HEK293 (cell line): Measurements from ENCODE around the gene DCUN1D1.

Source experiments
- CTCF ChIA-PET: fragments of 350-600 bp; formaldehyde crosslinking; extraction: SDS; loops from one replicate; lab custom pipeline; 2021; ENCODE audit warnings: antibody characterized with exemption; lab: Yijun Ruan, JAX
- POLR2A ChIA-PET: fragments of 300-600 bp; formaldehyde crosslinking; extraction: SDS; loops from one replicate; lab custom pipeline; 2020; ENCODE audit warnings: antibody characterized with exemption, inconsistent platforms; lab: Yijun Ruan, JAX
- H3K27ac ChIP-seq: fragments of 200-500 bp; sonication (Bioruptor generic); 2 replicates; pipeline ENCODE4 v1.5.1; 2014; ENCODE audit warnings: low read depth, low read length, control low read depth, inconsistent platforms; ENCODE audit errors: extremely low read depth
- H3K36me3 ChIP-seq, 2 experiments: fragments of 200-500 bp in 1 of 2; sonication (Bioruptor generic) in 1 of 2; 1 replicate in 1 of 2; 2 replicates in 1 of 2; pipeline ENCODE4 v1.5.1; 2014 to 2017; ENCODE audit warnings: inconsistent platforms in 2 of 2, low read length in 2 of 2; ENCODE audit not compliant: control insufficient read depth in 2 of 2, insufficient read depth in 1 of 2
- H3K4me1 ChIP-seq: fragments of 200-500 bp; sonication (Bioruptor generic); 2 replicates; pipeline ENCODE4 v1.5.1; 2014; ENCODE audit warnings: mild to moderate bottlenecking, low read length, inconsistent platforms; ENCODE audit not compliant: control insufficient read depth, insufficient read depth
- H3K4me3 ChIP-seq: 2 replicates; pipeline ENCODE4 v1.5.1; 2011; ENCODE audit warnings: low read depth, mild to moderate bottlenecking, control low read depth, low read length, moderate library complexity
- H3K9me3 ChIP-seq: fragments of 200-500 bp; sonication (Bioruptor generic); 2 replicates; pipeline ENCODE4 v1.5.1; 2014; ENCODE audit warnings: low read depth, low read length, inconsistent platforms; ENCODE audit not compliant: control insufficient read depth, insufficient read depth
- BCL11B ChIP-seq: fragments of 450-650 bp; formaldehyde crosslinking; IDR thresholded peaks from 2 replicates; pipeline ENCODE4 v1.5.1; 2016; ENCODE audit warnings: low read depth, missing biosample characterization, missing genetic modification characterization
- GLIS2 ChIP-seq: fragments of 450-650 bp; formaldehyde crosslinking; IDR thresholded peaks from 2 replicates; pipeline ENCODE4 v1.5.1; 2016; ENCODE audit warnings: missing biosample characterization, missing genetic modification characterization
- KLF9 ChIP-seq: fragments of 450-650 bp; formaldehyde crosslinking; IDR thresholded peaks from 2 replicates; pipeline ENCODE4 v1.5.1; 2016; ENCODE audit warnings: missing biosample characterization, missing genetic modification characterization, low read depth
- MZF1 ChIP-seq: fragments of 450-650 bp; formaldehyde crosslinking; IDR thresholded peaks from 2 replicates; pipeline ENCODE4 v1.5.1; 2017; ENCODE audit warnings: missing biosample characterization, missing genetic modification characterization, borderline replicate concordance
- OSR2 ChIP-seq: fragments of 450-650 bp; formaldehyde crosslinking; IDR thresholded peaks from 2 replicates; pipeline ENCODE4 v1.5.1; 2016; ENCODE audit warnings: missing biosample characterization, missing genetic modification characterization
- PRDM10 ChIP-seq: fragments of 450-650 bp; formaldehyde crosslinking; IDR thresholded peaks from 2 replicates; pipeline ENCODE4 v1.5.1; 2016; ENCODE audit warnings: missing biosample characterization, missing genetic modification characterization
- SP2 ChIP-seq: fragments of 450-650 bp; formaldehyde crosslinking; IDR thresholded peaks from 2 replicates; pipeline ENCODE4 v1.5.1; 2016; ENCODE audit warnings: missing biosample characterization, missing genetic modification characterization
- TRIM28 ChIP-seq: IDR thresholded peaks from 2 replicates; pipeline ENCODE4 v1.6.1; 2011; ENCODE audit warnings: low read length, control low read depth, borderline replicate concordance
- ZBTB44 ChIP-seq: fragments of 450-650 bp; IDR thresholded peaks from 2 replicates; pipeline ENCODE4 v1.5.1; 2018; ENCODE audit warnings: missing biosample characterization, mild to moderate bottlenecking, missing genetic modification characterization
- ZNF311 ChIP-seq: fragments of 450-650 bp; formaldehyde crosslinking; IDR thresholded peaks from 2 replicates; pipeline ENCODE4 v1.5.1; 2017; ENCODE audit warnings: missing biosample characterization, missing genetic modification characterization, borderline replicate concordance
- ZNF362 ChIP-seq: fragments of 450-650 bp; formaldehyde crosslinking; IDR thresholded peaks from 2 replicates; pipeline ENCODE4 v1.5.1; 2016; ENCODE audit warnings: missing biosample characterization, missing genetic modification characterization
- ZNF596 ChIP-seq: fragments of 450-650 bp; IDR thresholded peaks from 2 replicates; pipeline ENCODE4 v1.5.0; 2018; ENCODE audit warnings: missing biosample characterization, mild to moderate bottlenecking, missing genetic modification characterization, moderate library complexity
- ZNF654 ChIP-seq: fragments of 450-650 bp; formaldehyde crosslinking; IDR thresholded peaks from 2 replicates; pipeline ENCODE4 v1.5.1; 2016; ENCODE audit warnings: low read depth, missing biosample characterization, missing genetic modification characterization
- ZNF664 ChIP-seq: fragments of 450-650 bp; formaldehyde crosslinking; IDR thresholded peaks from 2 replicates; pipeline ENCODE4 v1.5.1; 2016; ENCODE audit warnings: missing biosample characterization, missing genetic modification characterization
- ZNF843 ChIP-seq: fragments of 450-650 bp; formaldehyde crosslinking; IDR thresholded peaks from 2 replicates; pipeline ENCODE4 v1.5.1; 2016; ENCODE audit warnings: missing biosample characterization, missing genetic modification characterization
- ZSCAN30 ChIP-seq: fragments of 450-650 bp; IDR thresholded peaks from 2 replicates; pipeline ENCODE4 v1.5.1; 2018; ENCODE audit warnings: missing biosample characterization, mild to moderate bottlenecking, missing genetic modification characterization, moderate library complexity
- TF ChIP-seq, protein P1 (sequence below): fragments of 450-650 bp; formaldehyde crosslinking; IDR thresholded peaks from 2 replicates; pipeline ENCODE4 v1.5.1; 2016; ENCODE audit warnings: missing biosample characterization, missing genetic modification characterization, low read depth
- TF ChIP-seq, protein P2 (sequence below): fragments of 450-650 bp; formaldehyde crosslinking; IDR thresholded peaks from 2 replicates; pipeline ENCODE4 v1.5.1; 2016; ENCODE audit warnings: missing biosample characterization, missing genetic modification characterization
- TF ChIP-seq, protein P3 (sequence below): fragments of 450-650 bp; formaldehyde crosslinking; IDR thresholded peaks from 2 replicates; pipeline ENCODE4 v1.5.1; 2017; ENCODE audit warnings: missing biosample characterization, missing genetic modification characterization

Gene DCUN1D1

GRCh38 chr3:182962166-182962565, 18.2 kb downstream of the DCUN1D1 start:
- POLR2A ChIA-PET, result no interaction called here
- peaks cover 0 to 12% of the 10 kb centered on the region in 2 experiments; a peak in 2 of 3 replicates for H3K36me3 ChIP-seq
- CTCF ChIA-PET, result interaction anchor here (0.5 kb wide), 1 partner anchor 66 kb away, joined by 3 read pairs; no protein-coding TSS in a partner anchor
- no peaks in the 10 kb centered on the region for H3K4me1 ChIP-seq
- no peak overlapping the region for H3K27ac ChIP-seq
- TF ChIP-seq ZBTB44 (tag by site-specific recombination), result no peak
- TF ChIP-seq, protein P1, sequence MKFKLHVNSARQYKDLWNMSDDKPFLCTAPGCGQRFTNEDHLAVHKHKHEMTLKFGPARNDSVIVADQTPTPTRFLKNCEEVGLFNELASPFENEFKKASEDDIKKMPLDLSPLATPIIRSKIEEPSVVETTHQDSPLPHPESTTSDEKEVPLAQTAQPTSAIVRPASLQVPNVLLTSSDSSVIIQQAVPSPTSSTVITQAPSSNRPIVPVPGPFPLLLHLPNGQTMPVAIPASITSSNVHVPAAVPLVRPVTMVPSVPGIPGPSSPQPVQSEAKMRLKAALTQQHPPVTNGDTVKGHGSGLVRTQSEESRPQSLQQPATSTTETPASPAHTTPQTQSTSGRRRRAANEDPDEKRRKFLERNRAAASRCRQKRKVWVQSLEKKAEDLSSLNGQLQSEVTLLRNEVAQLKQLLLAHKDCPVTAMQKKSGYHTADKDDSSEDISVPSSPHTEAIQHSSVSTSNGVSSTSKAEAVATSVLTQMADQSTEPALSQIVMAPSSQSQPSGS, result no peak
- no peaks in the 10 kb centered on the region for H3K9me3 ChIP-seq
- H3K4me3 ChIP-seq, result no peak overlapping the region

DNA sequence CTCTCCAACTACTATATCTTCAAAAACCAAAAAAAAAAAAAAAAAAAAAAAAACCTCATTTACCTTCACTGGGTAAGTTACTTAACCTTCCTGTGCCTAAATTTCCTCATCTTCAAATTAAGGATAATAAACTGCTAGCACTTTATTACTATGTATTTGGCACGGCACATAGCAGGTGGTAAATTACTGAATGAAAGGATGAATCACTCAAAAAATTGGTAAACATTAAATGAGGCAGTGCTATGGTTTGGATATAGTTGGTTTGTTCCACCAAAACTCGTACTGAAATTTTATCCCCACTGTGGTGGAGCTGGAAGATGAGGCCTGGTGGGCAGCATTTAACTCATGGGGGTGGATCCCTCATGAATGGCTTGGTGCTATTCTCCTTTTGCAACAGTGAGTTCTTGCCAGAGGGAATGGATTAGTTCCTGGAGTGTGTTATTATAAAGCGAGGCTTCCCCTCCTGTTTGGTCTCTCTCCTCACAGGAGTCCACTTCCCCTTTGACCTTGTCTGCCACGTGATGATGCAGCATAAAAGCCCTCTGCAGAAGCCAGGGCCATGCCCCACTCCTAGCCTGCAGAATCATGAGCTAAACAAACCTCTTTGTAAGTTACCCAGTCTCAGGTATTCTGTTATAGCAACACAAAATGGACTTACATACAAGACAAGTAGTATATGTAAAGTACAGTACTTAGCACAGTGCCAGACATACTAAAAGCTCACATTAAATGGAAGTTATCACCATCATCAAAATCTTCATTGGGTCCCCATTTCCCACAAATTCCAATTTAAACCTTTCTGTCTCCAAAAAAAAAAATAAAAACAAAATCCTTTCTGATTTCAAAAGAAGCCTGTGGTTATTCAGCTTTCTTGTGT, 20.6 kb downstream of the DCUN1D1 start:
- no peak overlapping the region for H3K27ac ChIP-seq
- no peaks in the 10 kb centered on the region for H3K9me3 ChIP-seq
- no peaks in the 10 kb centered on the region for H3K4me1 ChIP-seq
- ChIA-PET POLR2A (no interaction called here), CTCF (no interaction called here)
- peaks cover 0 to 22% of the 10 kb centered on the region in 2 experiments; a peak in 2 of 3 replicates for H3K36me3 ChIP-seq
- H3K4me3 ChIP-seq, result no peak overlapping the region
- TF ChIP-seq ZNF664 (peak; percentile 93), TRIM28 (no peak), ZSCAN30 (0 out of 2 replicates have a peak, but pooled peaks have one; percentile 17), MZF1 (tag by site-specific recombination) (peak; percentile 43; the same call in 1 of the 2 replicates), ZNF311 (no peak), ZBTB44 (tag by site-specific recombination) (no peak), KLF9 (tag by site-specific recombination) (no peak), PRDM10 (tag by site-specific recombination) (peak; percentile 85), ZNF362 (tag by site-specific recombination) (0 out of 2 replicates have a peak, but pooled peaks have one; percentile 65), ZNF654 (tag by site-specific recombination) (no peak), SP2 (tag by site-specific recombination) (no peak), GLIS2 (0 out of 2 replicates have a peak, but pooled peaks have one; percentile 28), ZNF596 (0 out of 2 replicates have a peak, but pooled peaks have one; percentile 47), BCL11B (tag by site-specific recombination) (peak; percentile 40; the same call in 1 of the 2 replicates), OSR2 (peak; percentile 84), ZNF843 (tag by site-specific recombination) (no peak)
- TF ChIP-seq, protein P2, sequence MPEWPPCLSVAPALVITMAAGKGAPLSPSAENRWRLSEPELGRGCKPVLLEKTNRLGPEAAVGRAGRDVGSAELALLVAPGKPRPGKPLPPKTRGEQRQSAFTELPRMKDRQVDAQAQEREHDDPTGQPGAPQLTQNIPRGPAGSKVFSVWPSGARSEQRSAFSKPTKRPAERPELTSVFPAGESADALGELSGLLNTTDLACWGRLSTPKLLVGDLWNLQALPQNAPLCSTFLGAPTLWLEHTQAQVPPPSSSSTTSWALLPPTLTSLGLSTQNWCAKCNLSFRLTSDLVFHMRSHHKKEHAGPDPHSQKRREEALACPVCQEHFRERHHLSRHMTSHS (tag by site-specific recombination), result no peak
- TF ChIP-seq, protein P3, sequence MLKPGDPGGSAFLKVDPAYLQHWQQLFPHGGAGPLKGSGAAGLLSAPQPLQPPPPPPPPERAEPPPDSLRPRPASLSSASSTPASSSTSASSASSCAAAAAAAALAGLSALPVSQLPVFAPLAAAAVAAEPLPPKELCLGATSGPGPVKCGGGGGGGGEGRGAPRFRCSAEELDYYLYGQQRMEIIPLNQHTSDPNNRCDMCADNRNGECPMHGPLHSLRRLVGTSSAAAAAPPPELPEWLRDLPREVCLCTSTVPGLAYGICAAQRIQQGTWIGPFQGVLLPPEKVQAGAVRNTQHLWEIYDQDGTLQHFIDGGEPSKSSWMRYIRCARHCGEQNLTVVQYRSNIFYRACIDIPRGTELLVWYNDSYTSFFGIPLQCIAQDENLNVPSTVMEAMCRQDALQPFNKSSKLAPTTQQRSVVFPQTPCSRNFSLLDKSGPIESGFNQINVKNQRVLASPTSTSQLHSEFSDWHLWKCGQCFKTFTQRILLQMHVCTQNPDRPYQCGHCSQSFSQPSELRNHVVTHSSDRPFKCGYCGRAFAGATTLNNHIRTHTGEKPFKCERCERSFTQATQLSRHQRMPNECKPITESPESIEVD, result peak; percentile 56; the same call in 1 of the 2 replicates
